Cardiac muscle cell (in vitro differentiated cells and primary cell): ENCODE results near the gene ANKRD33B. TPM values are rescaled to one million over a fixed set of nuclear protein-coding genes. Genes with fewer than 3 reads are reported as not detected.

Source experiments
- DNase-seq, 2 donors: peaks; one replicate each; pipeline versions ENCODE4 v3.0.0 to v3.0.0-alpha.2; 2010 to 2017; ENCODE audit warnings: low read depth in 1 of 2, low spot score in 1 of 2
- H3K27ac ChIP-seq: fragments of 200-600 bp; sonication (generic); 2 replicates; pipeline ENCODE4 v1.5.1; 2016
- H3K27me3 ChIP-seq: fragments of 200-600 bp; sonication (generic); 2 replicates; pipeline ENCODE4 v1.6.0; 2016; ENCODE audit warnings: control low read depth
- H3K36me3 ChIP-seq: fragments of 200-600 bp; sonication (generic); 2 replicates; pipeline ENCODE4 v1.5.1; 2016; ENCODE audit warnings: control low read depth
- H3K4me1 ChIP-seq: fragments of 200-600 bp; sonication (generic); 2 replicates; pipeline ENCODE4 v1.8.1; 2017; ENCODE audit warnings: low read depth, mild to moderate bottlenecking, mixed run types
- H3K4me3 ChIP-seq: fragments of 200-600 bp; sonication (generic); 2 replicates; pipeline ENCODE4 v1.5.1; 2016; ENCODE audit warnings: mild to moderate bottlenecking
- H3K9me3 ChIP-seq: fragments of 200-600 bp; sonication (generic); 2 replicates; pipeline ENCODE4 v1.5.1; 2017; ENCODE audit warnings: low read depth, mild to moderate bottlenecking, control low read depth
- CTCF ChIP-seq: IDR thresholded peaks from 2 replicates; pipeline ENCODE4 v1.5.1; 2012; ENCODE audit warnings: low read depth, mild to moderate bottlenecking, low read length
- polyA plus RNA-seq: library from polyadenylated mRNA; unstranded; fragments of >200 nt; fragmentation: Nextera tagmentation; extraction: Ambion mirVana; gene quantifications from 2 replicates; pipeline ENCODE4 v1.2.1, GENCODE V29; 2016
- total RNA-seq: library from RNA; depleted of rRNA; stranded (reverse); fragments of >200 nt; gene quantifications from 2 replicates; pipeline ENCODE4 v1.2.3, GENCODE V29; 2016

Gene ANKRD33B
- total and polyA plus RNA-seq, 2 experiments from 2014 or later, result 5.7 to 14.8 TPM

GRCh38 chr5:10619649-10620048 lies 55.8 kb downstream of the ANKRD33B start:
- Histone ChIP-seq H3K27me3 (no peaks in the 10 kb centered on the region), H3K36me3 (no peaks in the 10 kb centered on the region), H3K9me3 (no peaks in the 10 kb centered on the region), H3K27ac (no peak overlapping the region), H3K4me1 (no peaks in the 10 kb centered on the region), H3K4me3 (no peak overlapping the region)
- DNase-seq, result no peak
- no peak for TF ChIP-seq CTCF

GRCh38 chr5:10620346-10620745 lies 56.5 kb downstream of the ANKRD33B start:
- Histone ChIP-seq H3K27me3 (no peaks in the 10 kb centered on the region), H3K9me3 (no peaks in the 10 kb centered on the region), H3K4me3 (no peak overlapping the region), H3K27ac (no peak overlapping the region), H3K4me1 (peaks cover 4% of the 10 kb centered on the region), H3K36me3 (no peaks in the 10 kb centered on the region)
- TF ChIP-seq CTCF, result no peak
- DNase-seq, result no peak

GRCh38 chr5:10621832-10622231 lies 58.0 kb downstream of the ANKRD33B start:
- Histone ChIP-seq H3K9me3 (no peaks in the 10 kb centered on the region), H3K36me3 (no peaks in the 10 kb centered on the region), H3K4me3 (no peak overlapping the region), H3K27me3 (no peaks in the 10 kb centered on the region), H3K27ac (no peak overlapping the region), H3K4me1 (peaks cover 4% of the 10 kb centered on the region)
- DNase-seq, result no peak
- TF ChIP-seq CTCF, result no peak

GRCh38 chr5:10622810-10623209 lies 58.9 kb downstream of the ANKRD33B start:
- H3K27ac ChIP-seq, result no peak overlapping the region
- H3K27me3 ChIP-seq, result no peaks in the 10 kb centered on the region
- H3K4me3 ChIP-seq, result no peak overlapping the region
- H3K9me3 ChIP-seq, result no peaks in the 10 kb centered on the region
- no peak for DNase-seq
- peaks cover 9% of the 10 kb centered on the region for H3K4me1 ChIP-seq
- no peaks in the 10 kb centered on the region for H3K36me3 ChIP-seq
- no peak for TF ChIP-seq CTCF

GRCh38 chr5:10623305-10623910 lies 59.5 kb downstream of the ANKRD33B start:
- Histone ChIP-seq H3K27ac (no peak overlapping the region), H3K27me3 (no peaks in the 10 kb centered on the region), H3K9me3 (no peaks in the 10 kb centered on the region), H3K4me3 (no peak overlapping the region), H3K36me3 (no peaks in the 10 kb centered on the region), H3K4me1 (peaks cover 9% of the 10 kb centered on the region)
- no peak for TF ChIP-seq CTCF
- no peak for DNase-seq
